ENCODE results near the gene CDC42BPG. TPM values are rescaled to one million over a fixed set of nuclear protein-coding genes. Genes with fewer than 3 reads are reported as not detected.
A peak's percentile ranks its signal among the peaks of the same experiment; 100 is the strongest.

Gene CDC42BPG
- total RNA-seq, 1 donor from 2014 or later: 0.35 TPM

DNA sequence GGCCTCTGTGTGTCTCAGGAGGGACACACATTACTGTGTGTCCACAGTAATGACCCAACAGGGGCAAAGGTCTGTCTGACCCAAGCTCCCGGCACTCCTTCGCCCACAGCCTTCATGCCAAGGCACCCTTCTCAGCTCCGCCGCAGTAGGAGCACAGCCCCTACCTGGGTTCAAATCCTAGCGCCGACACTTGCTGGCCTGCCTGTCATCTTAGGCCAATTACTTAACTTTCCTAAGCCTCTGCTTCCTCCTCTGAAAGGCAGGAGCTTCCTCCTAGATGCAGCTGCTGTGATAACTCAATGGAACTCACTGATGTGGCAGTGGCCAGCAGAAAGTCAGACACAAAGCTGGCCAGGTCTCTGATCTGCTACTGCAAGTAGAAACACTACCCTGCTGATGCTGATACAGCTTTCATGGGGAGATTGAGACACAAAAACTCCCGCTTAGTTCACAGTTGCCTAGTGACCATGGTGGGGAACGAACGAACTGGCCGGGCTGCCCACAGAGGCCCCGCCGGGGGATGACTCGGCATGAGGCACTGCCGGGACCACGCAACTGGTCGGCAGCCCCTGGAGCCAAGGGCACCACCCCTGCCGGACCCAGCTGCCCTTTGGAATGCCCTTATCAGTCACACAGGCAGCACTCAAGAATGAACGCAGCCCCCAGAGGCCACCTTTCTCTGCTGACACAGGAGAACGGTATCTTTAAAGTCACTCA lies 25.9 kb upstream of the CDC42BPG start:
- TF ChIP-seq, protein P1, sequence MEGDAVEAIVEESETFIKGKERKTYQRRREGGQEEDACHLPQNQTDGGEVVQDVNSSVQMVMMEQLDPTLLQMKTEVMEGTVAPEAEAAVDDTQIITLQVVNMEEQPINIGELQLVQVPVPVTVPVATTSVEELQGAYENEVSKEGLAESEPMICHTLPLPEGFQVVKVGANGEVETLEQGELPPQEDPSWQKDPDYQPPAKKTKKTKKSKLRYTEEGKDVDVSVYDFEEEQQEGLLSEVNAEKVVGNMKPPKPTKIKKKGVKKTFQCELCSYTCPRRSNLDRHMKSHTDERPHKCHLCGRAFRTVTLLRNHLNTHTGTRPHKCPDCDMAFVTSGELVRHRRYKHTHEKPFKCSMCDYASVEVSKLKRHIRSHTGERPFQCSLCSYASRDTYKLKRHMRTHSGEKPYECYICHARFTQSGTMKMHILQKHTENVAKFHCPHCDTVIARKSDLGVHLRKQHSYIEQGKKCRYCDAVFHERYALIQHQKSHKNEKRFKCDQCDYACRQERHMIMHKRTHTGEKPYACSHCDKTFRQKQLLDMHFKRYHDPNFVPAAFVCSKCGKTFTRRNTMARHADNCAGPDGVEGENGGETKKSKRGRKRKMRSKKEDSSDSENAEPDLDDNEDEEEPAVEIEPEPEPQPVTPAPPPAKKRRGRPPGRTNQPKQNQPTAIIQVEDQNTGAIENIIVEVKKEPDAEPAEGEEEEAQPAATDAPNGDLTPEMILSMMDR (IDR thresholded peaks at IDR 0.05): peak; percentile 24
- no peaks in the 10 kb centered on the region for H3K27me3 Mint-ChIP-seq (ENCODE audit: low read depth)
- peaks cover 18% of the 10 kb centered on the region for H3K36me3 Mint-ChIP-seq (ENCODE audit: low read depth)
- peaks cover 4% of the 10 kb centered on the region for H3K9me3 Mint-ChIP-seq (ENCODE audit: low read depth)
- H3K4me3 Mint-ChIP-seq (ENCODE audit: unreplicated experiment): peak overlapping the region; percentile 36
- H3K27ac Mint-ChIP-seq (ENCODE audit: unreplicated experiment): peak overlapping the region; percentile 89
- H3K4me1 Mint-ChIP-seq (ENCODE audit: low read depth): peaks cover 87% of the 10 kb centered on the region
- DNase-seq (ENCODE audit: low spot score): no peak

DNA sequence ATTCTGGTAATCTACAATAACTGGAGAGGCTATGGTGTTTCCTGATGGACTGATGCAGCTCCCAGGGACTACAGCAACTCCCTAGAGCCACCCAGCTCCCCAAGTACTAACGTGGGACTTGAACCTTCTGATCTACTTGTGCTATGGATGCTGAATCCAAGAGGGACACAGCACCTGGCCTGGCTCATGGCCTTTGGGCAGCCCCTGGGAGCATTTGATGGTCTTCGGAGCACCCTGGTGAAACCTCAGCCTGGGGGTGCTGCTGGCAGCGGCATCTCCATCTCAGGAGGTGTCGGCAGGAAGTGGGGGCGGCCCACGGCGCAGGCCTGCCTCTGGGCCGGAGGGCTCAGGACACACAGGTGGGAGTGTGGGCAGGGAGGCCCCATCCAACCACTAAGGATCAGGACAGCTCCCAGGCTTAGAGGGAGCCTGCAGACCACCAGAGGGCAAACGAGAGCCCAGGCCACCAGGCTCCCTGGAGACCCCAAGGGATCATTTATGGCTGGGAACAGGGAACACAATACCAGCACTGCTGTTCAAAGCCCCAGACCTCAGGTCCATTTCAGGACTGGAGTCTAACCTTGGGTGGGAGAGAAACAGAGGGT lies 25.2 kb upstream of the CDC42BPG start:
- peaks cover 18% of the 10 kb centered on the region for H3K36me3 Mint-ChIP-seq (ENCODE audit: low read depth)
- no peaks in the 10 kb centered on the region for H3K27me3 Mint-ChIP-seq (ENCODE audit: low read depth)
- no peak for DNase-seq (ENCODE audit: low spot score)
- peak overlapping the region; percentile 19 for H3K4me3 Mint-ChIP-seq (ENCODE audit: unreplicated experiment)
- H3K9me3 Mint-ChIP-seq (ENCODE audit: low read depth): peaks cover 4% of the 10 kb centered on the region
- peaks cover 87% of the 10 kb centered on the region for H3K4me1 Mint-ChIP-seq (ENCODE audit: low read depth)
- TF ChIP-seq, protein P1 (IDR thresholded peaks at IDR 0.05): peak; percentile 67
- H3K27ac Mint-ChIP-seq (ENCODE audit: unreplicated experiment): peak overlapping the region; percentile 89

DNA sequence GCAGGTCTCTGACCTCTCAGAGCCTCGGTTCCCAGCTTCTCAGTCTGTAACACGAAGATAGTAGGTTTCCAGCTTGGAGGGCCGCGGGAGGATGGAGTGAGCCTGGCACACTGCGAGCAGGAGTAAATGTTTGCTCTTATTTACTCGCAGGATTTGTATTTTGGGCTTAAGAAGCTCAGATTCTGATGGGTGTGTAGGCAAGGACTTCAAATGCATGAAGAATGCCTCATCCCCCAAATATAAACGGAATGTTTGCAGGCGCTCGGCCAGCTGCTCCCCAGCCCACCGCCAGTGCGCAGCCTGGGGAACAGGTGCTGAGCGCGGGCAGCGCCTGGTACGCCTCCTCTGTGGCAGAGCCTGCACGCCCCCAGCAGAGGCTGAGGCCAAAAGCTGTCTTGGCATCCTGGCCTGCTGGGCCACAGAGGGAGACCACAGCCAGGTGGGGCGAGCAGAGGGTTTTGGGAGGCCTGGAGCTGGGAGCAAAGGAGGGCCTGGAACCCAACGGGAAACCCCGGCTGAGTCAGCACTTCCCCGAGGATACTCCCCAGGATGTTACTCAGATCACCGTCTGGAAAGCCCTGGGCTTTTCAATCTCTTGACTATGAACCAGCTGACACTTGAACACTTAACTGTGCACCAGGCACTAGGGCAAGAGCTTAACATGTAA lies 24.6 kb upstream of the CDC42BPG start:
- Mint-ChIP-seq H3K36me3 (ENCODE audit: low read depth) (peaks cover 16% of the 10 kb centered on the region), H3K9me3 (ENCODE audit: low read depth) (peaks cover 4% of the 10 kb centered on the region), H3K4me1 (ENCODE audit: low read depth) (peaks cover 87% of the 10 kb centered on the region), H3K4me3 (ENCODE audit: unreplicated experiment) (peak overlapping the region; percentile 19), H3K27ac (ENCODE audit: unreplicated experiment) (peak overlapping the region; percentile 81), H3K27me3 (ENCODE audit: low read depth) (no peaks in the 10 kb centered on the region)
- no peak for DNase-seq (ENCODE audit: low spot score)
- TF ChIP-seq, protein P1 (IDR thresholded peaks at IDR 0.05): no peak

DNA sequence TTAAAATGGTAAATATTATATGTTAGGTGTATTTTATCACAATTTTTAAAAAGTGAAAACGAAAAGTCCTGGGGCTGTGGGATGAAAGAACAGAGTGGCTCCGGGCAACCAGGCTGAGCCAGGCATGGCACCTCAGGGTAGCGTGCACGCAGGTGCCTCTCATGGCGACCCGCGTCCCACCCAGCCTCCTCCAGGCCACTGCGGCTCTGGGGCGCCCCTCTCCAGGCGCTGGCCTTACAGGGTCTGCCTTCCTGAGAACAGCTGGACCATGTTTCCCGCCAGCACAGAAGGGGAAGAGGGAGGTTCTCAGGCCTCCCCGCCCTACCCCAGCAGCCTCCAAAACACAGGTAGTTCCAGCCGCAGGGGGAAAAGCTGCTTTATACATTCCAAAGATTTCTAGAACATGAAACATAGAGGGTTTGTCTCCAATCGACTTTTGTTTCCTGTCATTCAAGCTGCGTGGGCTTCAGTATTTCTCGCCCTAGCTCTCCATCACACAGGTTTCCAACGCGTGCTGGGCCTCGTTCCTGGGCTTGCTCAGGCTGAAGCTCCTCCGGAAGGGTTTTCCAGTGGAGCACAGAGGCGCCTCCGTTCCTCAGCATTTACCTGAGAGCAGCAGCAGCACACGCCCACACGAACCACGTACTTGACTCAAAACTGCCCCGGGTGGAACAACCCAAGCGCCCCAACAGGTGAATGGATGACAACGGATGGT lies 23.5 kb upstream of the CDC42BPG start:
- TF ChIP-seq, protein P1 (IDR thresholded peaks at IDR 0.05): no peak
- peaks cover 4% of the 10 kb centered on the region for H3K9me3 Mint-ChIP-seq (ENCODE audit: low read depth)
- DNase-seq (ENCODE audit: low spot score): no peak
- no peak overlapping the region for H3K4me3 Mint-ChIP-seq (ENCODE audit: unreplicated experiment)
- no peaks in the 10 kb centered on the region for H3K27me3 Mint-ChIP-seq (ENCODE audit: low read depth)
- peak overlapping the region; percentile 81 for H3K27ac Mint-ChIP-seq (ENCODE audit: unreplicated experiment)
- peaks cover 92% of the 10 kb centered on the region for H3K4me1 Mint-ChIP-seq (ENCODE audit: low read depth)
- H3K36me3 Mint-ChIP-seq (ENCODE audit: low read depth): peaks cover 15% of the 10 kb centered on the region

DNA sequence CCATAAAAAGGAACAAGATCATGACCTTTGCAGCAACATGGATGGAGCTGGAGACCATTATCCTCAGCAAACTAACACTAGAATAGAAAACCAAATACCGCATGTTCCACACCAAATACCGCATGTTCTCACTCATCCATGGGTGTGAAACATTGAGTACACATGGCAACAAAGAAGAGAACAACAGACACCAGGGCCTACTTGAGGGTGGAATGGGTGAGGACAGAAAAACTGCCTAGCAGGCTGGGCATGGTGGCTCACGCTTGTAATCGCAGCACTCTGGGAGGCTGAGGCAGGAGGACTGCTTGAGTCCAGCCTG lies 21.7 kb upstream of the CDC42BPG start:
- H3K27me3 Mint-ChIP-seq (ENCODE audit: low read depth): no peaks in the 10 kb centered on the region
- H3K4me3 Mint-ChIP-seq (ENCODE audit: unreplicated experiment): no peak overlapping the region
- peaks cover 6% of the 10 kb centered on the region for H3K36me3 Mint-ChIP-seq (ENCODE audit: low read depth)
- H3K27ac Mint-ChIP-seq (ENCODE audit: unreplicated experiment): peak overlapping the region; percentile 94
- H3K9me3 Mint-ChIP-seq (ENCODE audit: low read depth): peaks cover 4% of the 10 kb centered on the region
- TF ChIP-seq, protein P1 (IDR thresholded peaks at IDR 0.05): no peak
- peaks cover 91% of the 10 kb centered on the region for H3K4me1 Mint-ChIP-seq (ENCODE audit: low read depth)
- no peak for DNase-seq (ENCODE audit: low spot score)
